OCI-LY1 (cell line): ENCODE results near the gene DMD.

Experiments
- H2AFZ ChIP-seq: fragments of 200-600 bp; sonication (generic), shearing (Covaris generic); 2 replicates; pipeline ENCODE4 v1.6.0; 2014; ENCODE audit warnings: antibody characterized with exemption, mild to moderate bottlenecking, low read length
- H3F3A ChIP-seq: fragments of 200-600 bp; sonication (generic), shearing (Covaris generic); 2 replicates; pipeline ENCODE4 v1.6.0; 2014; ENCODE audit warnings: mild to moderate bottlenecking, antibody characterized with exemption, low read length, moderate library complexity; ENCODE audit not compliant: insufficient read depth
- H3K27ac ChIP-seq: fragments of 200-600 bp; sonication (generic); 2 replicates; pipeline ENCODE4 v1.5.1; 2014; ENCODE audit warnings: low read length, mixed run types, mild to moderate bottlenecking, low read depth; ENCODE audit not compliant: poor library complexity, severe bottlenecking
- H3K27me3 ChIP-seq: fragments of 200-600 bp; sonication (generic); 2 replicates; pipeline ENCODE4 v1.6.0; 2014; ENCODE audit warnings: antibody characterized with exemption, mild to moderate bottlenecking, low read length, moderate library complexity; ENCODE audit not compliant: insufficient read depth
- H3K36me3 ChIP-seq: fragments of 200-600 bp; sonication (generic); 2 replicates; pipeline ENCODE4 v1.6.1; 2014; ENCODE audit warnings: mild to moderate bottlenecking, antibody characterized with exemption, low read length, moderate library complexity, mixed read lengths; ENCODE audit not compliant: insufficient read depth
- H3K4me1 ChIP-seq: fragments of 200-600 bp; sonication (generic); 2 replicates; pipeline ENCODE4 v1.5.1; 2014; ENCODE audit warnings: mild to moderate bottlenecking, low read length, moderate library complexity; ENCODE audit not compliant: insufficient read depth, severe bottlenecking
- H3K4me2 ChIP-seq: fragments of 200-600 bp; sonication (generic), shearing (Covaris generic); 2 replicates; pipeline ENCODE4 v1.6.1; 2014; ENCODE audit warnings: low read length
- H3K4me3 ChIP-seq: fragments of 200-600 bp; sonication (generic); 2 replicates; pipeline ENCODE4 v1.5.1; 2014; ENCODE audit warnings: low read length, low read depth, mild to moderate bottlenecking, mixed read lengths; ENCODE audit not compliant: poor library complexity, severe bottlenecking
- H3K79me2 ChIP-seq: fragments of 200-600 bp; shearing (Covaris generic); 2 replicates; pipeline ENCODE4 v1.6.1; 2016; ENCODE audit warnings: mixed run types, low read length, mixed read lengths; ENCODE audit not compliant: insufficient read depth
- H3K9ac ChIP-seq: fragments of 200-600 bp; sonication (generic), shearing (Covaris generic); 2 replicates; pipeline ENCODE4 v1.6.1; 2014; ENCODE audit warnings: mild to moderate bottlenecking, low read length, mixed read lengths
- H3K9me2 ChIP-seq: fragments of 200-600 bp; sonication (generic), shearing (Covaris generic); 2 replicates; pipeline ENCODE4 v1.6.1; 2014; ENCODE audit warnings: low read depth, mild to moderate bottlenecking, low read length, mixed read lengths
- H3K9me3 ChIP-seq: fragments of 200-600 bp; shearing (Covaris generic); 2 replicates; pipeline ENCODE4 v1.6.1; 2014; ENCODE audit warnings: low read length, mixed read lengths
- H4K20me1 ChIP-seq: fragments of 200-600 bp; sonication (generic), shearing (Covaris generic); 2 replicates; pipeline ENCODE4 v1.6.0; 2016; ENCODE audit warnings: mild to moderate bottlenecking, low read length; ENCODE audit not compliant: insufficient read depth
- CTCF ChIP-seq: fragments of 200-600 bp; sonication (generic), shearing (Covaris generic); IDR thresholded peaks from 2 replicates; pipeline ENCODE4 v1.5.1; 2017; ENCODE audit warnings: mild to moderate bottlenecking, antibody characterized with exemption, low read length, moderate library complexity, mixed read lengths
- EZH2 ChIP-seq: fragments of 200-600 bp; sonication (generic), shearing (Covaris generic); IDR thresholded peaks from 2 replicates; pipeline ENCODE4 v1.8.0; 2017; ENCODE audit warnings: borderline replicate concordance, mixed run types, mild to moderate bottlenecking, antibody characterized with exemption, low read length, moderate library complexity, mixed read lengths

DMD gene

GRCh38 chrX:32894679-32895078 is 316.7 kb downstream of the DMD start:
- no peak for TF ChIP-seq CTCF
- no peak for TF ChIP-seq EZH2
- no peak overlapping the region for H2AFZ ChIP-seq

GRCh38 chrX:32893751-32894150 is 317.6 kb downstream of the DMD start:
- Histone ChIP-seq H3K9ac (no peak overlapping the region), H3K27me3 (no peaks in the 10 kb centered on the region)
- TF ChIP-seq CTCF (no peak), EZH2 (no peak)

More at GRCh38 chrX:32894679-32895078, 316.7 kb downstream of the DMD start:
- Histone ChIP-seq H3K4me2 (no peak overlapping the region), H4K20me1 (no peaks in the 10 kb centered on the region), H3K4me3 (no peak overlapping the region), H3K9me3 (no peaks in the 10 kb centered on the region), H3F3A (no peaks in the 10 kb centered on the region), H3K79me2 (no peaks in the 10 kb centered on the region), H3K9me2 (no peaks in the 10 kb centered on the region), H3K36me3 (no peaks in the 10 kb centered on the region), H3K27me3 (no peaks in the 10 kb centered on the region), H3K27ac (no peak overlapping the region), H3K9ac (no peak overlapping the region), H3K4me1 (peaks cover 24% of the 10 kb centered on the region)

GRCh38 chrX:32877592-32877991 is 333.8 kb downstream of the DMD start:
- no peaks in the 10 kb centered on the region for H3K9me2 ChIP-seq
- no peak overlapping the region for H3K4me2 ChIP-seq
- no peaks in the 10 kb centered on the region for H4K20me1 ChIP-seq
- no peak overlapping the region for H2AFZ ChIP-seq
- no peaks in the 10 kb centered on the region for H3F3A ChIP-seq
- no peak overlapping the region for H3K27ac ChIP-seq
- no peaks in the 10 kb centered on the region for H3K9me3 ChIP-seq
- TF ChIP-seq EZH2 (no peak), CTCF (no peak)
- no peaks in the 10 kb centered on the region for H3K36me3 ChIP-seq
- H3K9ac ChIP-seq: no peak overlapping the region
- H3K79me2 ChIP-seq: no peaks in the 10 kb centered on the region
- H3K4me1 ChIP-seq: no peaks in the 10 kb centered on the region
- H3K27me3 ChIP-seq: no peaks in the 10 kb centered on the region
- H3K4me3 ChIP-seq: no peak overlapping the region

More at GRCh38 chrX:32893751-32894150, 317.6 kb downstream of the DMD start:
- Histone ChIP-seq H3K4me1 (peaks cover 24% of the 10 kb centered on the region), H3K4me3 (no peak overlapping the region), H3K4me2 (no peak overlapping the region), H3K27ac (no peak overlapping the region), H4K20me1 (no peaks in the 10 kb centered on the region), H3K79me2 (no peaks in the 10 kb centered on the region), H3K9me3 (no peaks in the 10 kb centered on the region), H3K9me2 (no peaks in the 10 kb centered on the region), H3F3A (no peaks in the 10 kb centered on the region), H2AFZ (no peak overlapping the region), H3K36me3 (no peaks in the 10 kb centered on the region)
